Heart left ventricle (tissue), 16 donors: ENCODE results near the gene GGT1. TPM values are rescaled to one million over a fixed set of nuclear protein-coding genes. Genes with fewer than 3 reads are reported as not detected.

Experiments
- ATAC-seq, 4 donors: fragments of 200-7000 bp; cut with Tn5 transposase; one replicate each; pipeline ENCODE4 v1.9.1; 2020 to 2022; ENCODE audit warnings: moderate library complexity in 4 of 4, mild to moderate bottlenecking in 3 of 4, moderate number of reproducible peaks in 1 of 4
- DNase-seq, 5 donors: peaks; one replicate each; pipeline ENCODE4 v3.0.0-alpha.2; 2020
- H3K27ac ChIP-seq, 12 donors: fragments of 200-600 bp; sonication (generic) in 4 of 12; one replicate each; pipeline versions ENCODE4 v1.5.0 to v1.8.0; 2016 to 2022; ENCODE audit warnings: mild to moderate bottlenecking in 2 of 12
- H3K27me3 ChIP-seq, 9 donors: fragments of 200-600 bp; sonication (generic) in 2 of 9; one replicate each; pipeline versions ENCODE4 v1.5.1 to v1.8.0; 2016 to 2022; ENCODE audit warnings: mild to moderate bottlenecking in 3 of 9
- H3K36me3 ChIP-seq, 9 donors: fragments of 200-600 bp; sonication (generic) in 2 of 9; one replicate each; pipeline versions ENCODE4 v1.5.0 to v1.8.0; 2018 to 2022; ENCODE audit warnings: mild to moderate bottlenecking in 2 of 9
- H3K4me1 ChIP-seq, 12 donors: fragments of 200-600 bp; sonication (generic) in 4 of 12; one replicate each; pipeline versions ENCODE4 v1.5.0 to v1.8.0; 2016 to 2022; ENCODE audit warnings: mild to moderate bottlenecking in 3 of 12
- H3K4me3 ChIP-seq, 12 donors: fragments of 200-600 bp; sonication (generic) in 4 of 12; one replicate each; pipeline versions ENCODE4 v1.5.0 to v1.8.0; 2017 to 2022; ENCODE audit warnings: mild to moderate bottlenecking in 9 of 12, moderate library complexity in 4 of 12
- H3K9me3 ChIP-seq, 12 donors: fragments of 200-600 bp; sonication (generic) in 4 of 12; one replicate each; pipeline versions ENCODE4 v1.5.0 to v1.8.0; 2016 to 2022; ENCODE audit warnings: mild to moderate bottlenecking in 1 of 12
- CTCF ChIP-seq, 12 donors: fragments of 200-600 bp; sonication (generic) in 4 of 12; IDR thresholded peaks; one replicate each; pipeline versions ENCODE4 v1.5.0 to v1.8.0; 2018 to 2022; ENCODE audit warnings: antibody characterized with exemption in 12 of 12, mild to moderate bottlenecking in 5 of 12
- POLR2A ChIP-seq, 2 donors: fragments of 450-650 bp; IDR thresholded peaks; one replicate each; pipeline ENCODE4 v1.6.1; 2017; ENCODE audit warnings: antibody characterized with exemption in 2 of 2, mild to moderate bottlenecking in 2 of 2, moderate library complexity in 2 of 2
- WGBS, 4 donors: extraction: QIAGEN DNeasy Blood & Tissue Kit in 2 of 4; methylation state at CpG; one replicate each; pipeline versions ENCODE4 v1.1.5 to v1.1.7; 2013 to 2018; 5-methylcytosine and 5-hydroxymethylcytosine counted together
- intact Hi-C, 10 donors: fragments of 100-400 bp; cut with DNase I; formaldehyde crosslinking; loops; one replicate each; pipeline versions ENCODE4 v1.11.1 to v1.14.2; 2022
- polyA plus RNA-seq, 2 donors: library from polyadenylated mRNA; stranded (reverse); fragments of 200-250 nt; gene quantifications; one replicate each; pipeline ENCODE4 v1.2.3, GENCODE V29; 2013
- total RNA-seq, 9 donors: library from RNA; depleted of rRNA in 2 of 9; stranded (reverse); fragments of >200 nt in 2 of 9; fragmentation: NEBNext Ultra II Directional in 3 of 9; extraction: Animal tissue kit (Norgen Biotek cat#: 25700) in 3 of 9; gene quantifications; one replicate each; pipeline versions ENCODE4 v1.1.0 to v1.2.4, GENCODE V29; 2016 to 2023
- donor health status: ischemic (EF 13 %, LVEDD 7.1; RV severe dilation, severe dysfunction).
- donor health status: healthy with polysubstance abuse.
- donor health status: DM: no; HTN: yes; CAD: no.
- donor health status: DM: no; HTN: no; CAD: no.
- donor health status: ischemic (EF 25% LVEDD 6.9; RV normal size, moderate dysfunction).
- donor health status: ischemic (EF 25% LVEDD 5.7; RV mildly dilated, moderate dysfunction).
- donor health status: healthy.
- donor health status: DM: yes; HTN: yes; CAD: no.
- donor health status: ischemic (EF 35%, LVEDD 5.7; RV mildly dilated, moderate dysfunction).
- donor health status: nonischemic (EF 11% LVEDD 7.7; RV severe dilation, severe dysfunction).
- donor health status: DM: yes; HTN: yes; CAD: no.
- donor health status: PGD.
- donor health status: ischemic (EF 29% LVEDD 5.4; RV normal size, mild dysfunction).
- donor health status: nonischemic (EF 23%, LVEDD 6.1; RV moderate dilation, normal function).

GGT1 gene
- total and polyA plus RNA-seq, 11 donors, result 0.83 to 8.2 (median 1.5) TPM; not detected in 1

GRCh38 chr22:24580276-24580675 lies 22.7 kb upstream of the GGT1 start:
- TF ChIP-seq CTCF (IDR thresholded peaks at IDR 0.05), result no peak
- TF ChIP-seq POLR2A (IDR thresholded peaks at IDR 0.05), result no peak
- Histone ChIP-seq H3K9me3 (no peaks in the 10 kb centered on the region), H3K4me3 (no peak overlapping the region), H3K27me3 (no peaks in the 10 kb centered on the region), H3K4me1 (peaks cover 0 to 29% (median 12%) of the 10 kb centered on the region in 12 donors), H3K27ac (no peak overlapping the region), H3K36me3 (peaks cover 0 to 25% (median 6%) of the 10 kb centered on the region in 9 donors)
- DNase-seq (no peak), ATAC-seq (no peak)
- intact Hi-C loops, result no loop called here
- WGBS, 4 donors, result 86 to 93% (median 90%) methylated on average over 2 of the region's 2 CpGs

GRCh38 chr22:24582056-24582814 lies 20.8 kb upstream of the GGT1 start:
- DNase-seq, result peak in 1 of 5 donors; percentile 57
- 81 to 88% (median 85%) methylated on average over 8 to 12 of the region's 12 CpGs for WGBS, 4 donors
- no peak overlapping the region for H3K27ac ChIP-seq
- peaks cover 0 to 29% (median 12%) of the 10 kb centered on the region in 12 donors for H3K4me1 ChIP-seq
- no peaks in the 10 kb centered on the region for H3K27me3 ChIP-seq
- intact Hi-C loops, result no loop called here
- TF ChIP-seq CTCF (IDR thresholded peaks at IDR 0.05), result no peak
- no peak for TF ChIP-seq POLR2A (IDR thresholded peaks at IDR 0.05)
- no peak overlapping the region for H3K4me3 ChIP-seq
- H3K9me3 ChIP-seq, result no peaks in the 10 kb centered on the region
- ATAC-seq, result no peak
- H3K36me3 ChIP-seq, result peaks cover 0 to 27% (median 6%) of the 10 kb centered on the region in 9 donors

- H3K27ac ChIP-seq, result peak overlapping the region in 11 of 12 donors; percentile 15 to 81 (median 51)
- no peak for TF ChIP-seq CTCF (IDR thresholded peaks at IDR 0.05)
- TF ChIP-seq POLR2A (IDR thresholded peaks at IDR 0.05), result no peak
- H3K36me3 ChIP-seq, result peaks cover 0 to 27% (median 1%) of the 10 kb centered on the region in 9 donors
- DNase-seq (peak in 1 of 5 donors; percentile 46), ATAC-seq (peak; percentile 19 to 60 (median 46))
- H3K9me3 ChIP-seq, result no peaks in the 10 kb centered on the region
- peaks cover 0 to 29% (median 12%) of the 10 kb centered on the region in 12 donors for H3K4me1 ChIP-seq
- H3K4me3 ChIP-seq, result peak overlapping the region in 6 of 12 donors; percentile 0 to 37 (median 12)
- WGBS, 4 donors, result 30 to 40% (median 36%) methylated on average over 17 to 19 of the region's 19 CpGs
- no peaks in the 10 kb centered on the region for H3K27me3 ChIP-seq
- intact Hi-C loops, result no loop called here
These were observed 19.5 kb upstream of the GGT1 start for GRCh38 chr22:24583221-24584165.
